ENCODE data around the gene SEPSECS.

- TF ChIP-seq CTCF (conservative IDR thresholded peaks at IDR 0.05; ENCODE audit: low read depth, low read length) = no peak
- no peak for TF ChIP-seq EZH2phosphoT487 (IDR thresholded peaks at IDR 0.05; ENCODE audit: borderline replicate concordance, low read length)
These were observed 56.8 kb downstream of the SEPSECS start for GRCh38 chr4:25103418-25103817.
